ENCODE data around the gene MITD1.
"Not testable (repeated sequence)": the region's sequence is repeated elsewhere in the genome, so short reads cannot be mapped to it uniquely, and the experiment has no call there.

The MITD1 gene

GRCh38 chr2:99180755-99181623 lies at the start of gene MITD1, which contains the start of gene MRPL30:
TSS of gene MITD1 (minus strand) at chr2:99181058. CDS start at chr2:99180981, 77 bp downstream.
TSS of gene MRPL30 (plus strand) at chr2:99181184. CDS start at chr2:99186204, 5,020 bp downstream.
- peak; percentile 76 to 84 for DNase-seq (ENCODE audit: low read depth in 1 of 2, low spot score in 1 of 2)

GRCh38 chr2:99217929-99218501 lies 37.2 kb upstream of the MITD1 start:
- DNase-seq (ENCODE audit: low read depth in 1 of 2, low spot score in 1 of 2), result no peak

- no peak for DNase-seq (ENCODE audit: low read depth in 1 of 2, low spot score in 1 of 2)
These were observed 35.2 kb upstream of the MITD1 start for GRCh38 chr2:99216096-99216495.

GRCh38 chr2:99205491-99205890 lies 24.6 kb upstream of the MITD1 start:
- no peak for DNase-seq (ENCODE audit: low read depth in 1 of 2, low spot score in 1 of 2)

- no peak for DNase-seq (ENCODE audit: low read depth in 1 of 2, low spot score in 1 of 2)
These were observed 21.3 kb upstream of the MITD1 start for GRCh38 chr2:99201959-99202678.

GRCh38 chr2:99200076-99200800 lies 19.4 kb upstream of the MITD1 start:
- DNase-seq (ENCODE audit: low read depth in 1 of 2, low spot score in 1 of 2), result no peak

GRCh38 chr2:99198103-99198841 lies 17.4 kb upstream of the MITD1 start:
- no peak for DNase-seq (ENCODE audit: low read depth in 1 of 2, low spot score in 1 of 2)

- not testable (repeated sequence) for DNase-seq (ENCODE audit: low read depth in 1 of 2, low spot score in 1 of 2)
These were observed 11.5 kb upstream of the MITD1 start for GRCh38 chr2:99192364-99192763.

- no peak for DNase-seq (ENCODE audit: low read depth in 1 of 2, low spot score in 1 of 2)
These were observed 9.7 kb upstream of the MITD1 start for GRCh38 chr2:99190548-99190947.

GRCh38 chr2:99188357-99188756 lies 7.5 kb upstream of the MITD1 start:
- DNase-seq (ENCODE audit: low read depth in 1 of 2, low spot score in 1 of 2), result no peak

- no peak for DNase-seq (ENCODE audit: low read depth in 1 of 2, low spot score in 1 of 2)
These were observed 6.2 kb upstream of the MITD1 start for GRCh38 chr2:99187011-99187410.

- no peak for DNase-seq (ENCODE audit: low read depth in 1 of 2, low spot score in 1 of 2)
These were observed 4.0 kb upstream of the MITD1 start for GRCh38 chr2:99184811-99185210.

- no peak for DNase-seq (ENCODE audit: low read depth in 1 of 2, low spot score in 1 of 2)
These were observed 2.2 kb upstream of the MITD1 start for GRCh38 chr2:99183025-99183424.

- DNase-seq (ENCODE audit: low read depth in 1 of 2, low spot score in 1 of 2), result no peak
These were observed 754 bp upstream of the MITD1 start for GRCh38 chr2:99181624-99182000.

GRCh38 chr2:99171377-99172140 lies 9.3 kb downstream of the MITD1 start:
- no peak for DNase-seq (ENCODE audit: low read depth in 1 of 2, low spot score in 1 of 2)

- no peak for DNase-seq (ENCODE audit: low read depth in 1 of 2, low spot score in 1 of 2)
These were observed 11.3 kb downstream of the MITD1 start for GRCh38 chr2:99169534-99169933.

- DNase-seq (ENCODE audit: low read depth in 1 of 2, low spot score in 1 of 2), result no peak
These were observed 14.6 kb downstream of the MITD1 start for GRCh38 chr2:99166218-99166617.

GRCh38 chr2:99159594-99159993 lies 21.3 kb downstream of the MITD1 start:
- no peak for DNase-seq (ENCODE audit: low read depth in 1 of 2, low spot score in 1 of 2)

GRCh38 chr2:99158599-99158998 lies 22.3 kb downstream of the MITD1 start:
- no peak for DNase-seq (ENCODE audit: low read depth in 1 of 2, low spot score in 1 of 2)

- no peak for DNase-seq (ENCODE audit: low read depth in 1 of 2, low spot score in 1 of 2)
These were observed 24.0 kb downstream of the MITD1 start for GRCh38 chr2:99156891-99157290.
